Measurements from ENCODE around the gene PLEKHO2. TPM values are rescaled to one million over a fixed set of nuclear protein-coding genes. Genes with fewer than 3 reads are reported as not detected.
"Not testable (repeated sequence)": the region's sequence is repeated elsewhere in the genome, so short reads cannot be mapped to it uniquely, and the experiment has no call there.

Gene PLEKHO2
- polyA plus RNA-seq, 3 donors: 54.1 to 93.5 (median 78.0) TPM

GRCh38 chr15:64810497-64811326 is 31.0 kb upstream of the PLEKHO2 start:
- peaks cover 24% of the 10 kb centered on the region for H3K4me1 Mint-ChIP-seq
- no peaks in the 10 kb centered on the region for H3K36me3 Mint-ChIP-seq
- Histone ChIP-seq H3K4me3 (replicated peaks in 1 of 3; ENCODE audit: low read depth in 2 of 3, low read length in 3 of 3) (no peak overlapping the region), H3K4me1 (ENCODE audit: control insufficient read depth in 1 of 2, insufficient read depth in 2 of 2, low read length in 2 of 2) (peaks cover 3 to 9% of the 10 kb centered on the region in 2 donors), H3K27me3 (ENCODE audit: control insufficient read depth in 2 of 2, insufficient read depth in 2 of 2, low read length in 2 of 2) (peaks cover 0 to 4% of the 10 kb centered on the region in 2 donors), H3K4me2 (replicated peaks; ENCODE audit: extremely low read depth, low read length, poor library complexity, severe bottlenecking) (no peak overlapping the region), H3K9ac (ENCODE audit: insufficient read depth, low read length, poor library complexity, severe bottlenecking) (no peak overlapping the region), H3K79me2 (ENCODE audit: insufficient read depth, low read length) (no peaks in the 10 kb centered on the region), H3K9me3 (replicated peaks in 1 of 2; ENCODE audit: control insufficient read depth in 1 of 2, insufficient read depth in 1 of 2, low read length in 2 of 2) (no peaks in the 10 kb centered on the region), H3K27ac (ENCODE audit: low read depth in 1 of 2, low read length in 2 of 2) (no peak overlapping the region), H3K36me3 (replicated peaks in 1 of 2; ENCODE audit: control insufficient read depth in 1 of 2, insufficient read depth in 2 of 2, low read length in 2 of 2) (no peaks in the 10 kb centered on the region), H4K20me1 (ENCODE audit: insufficient read depth, low read length) (no peaks in the 10 kb centered on the region), H2AFZ (ENCODE audit: insufficient read depth, low read depth, low read length, poor library complexity, severe bottlenecking) (no peak overlapping the region)
- H3K4me3 Mint-ChIP-seq: peak overlapping the region in 1 of 2 donors; percentile 48
- intact Hi-C loops (cut with micrococcal nuclease): no loop called here
- H3K27ac Mint-ChIP-seq: peak overlapping the region in 1 of 7 donors; percentile 58
- peaks cover 0 to 21% (median 16%) of the 10 kb centered on the region in 3 donors for H3K27me3 Mint-ChIP-seq (ENCODE audit: low read depth in 3 of 3)
- TF ChIP-seq CTCF (IDR thresholded peaks at IDR 0.05): no peak
- DNase-seq: no peak
- WGBS (ENCODE audit: insufficient coverage): 92% methylated on average over 3 of the region's 6 CpGs
- H3K9me3 Mint-ChIP-seq: no peaks in the 10 kb centered on the region

GRCh38 chr15:64813075-64813474 is 28.6 kb upstream of the PLEKHO2 start:
- peaks cover 2 to 18% (median 13%) of the 10 kb centered on the region in 3 donors for H3K27me3 Mint-ChIP-seq (ENCODE audit: low read depth in 3 of 3)
- H3K27me3 ChIP-seq (ENCODE audit: control insufficient read depth in 2 of 2, insufficient read depth in 2 of 2, low read length in 2 of 2): peaks cover 0 to 4% of the 10 kb centered on the region in 2 donors
- WGBS (ENCODE audit: insufficient coverage): 29% methylated on average over 3 of the region's 6 CpGs
- H3K9ac ChIP-seq (ENCODE audit: insufficient read depth, low read length, poor library complexity, severe bottlenecking): no peak overlapping the region
- no peaks in the 10 kb centered on the region for H4K20me1 ChIP-seq (ENCODE audit: insufficient read depth, low read length)
- H3K36me3 Mint-ChIP-seq: peaks cover 4 to 11% of the 10 kb centered on the region in 2 donors
- peaks cover 8 to 12% of the 10 kb centered on the region in 2 donors for H3K36me3 ChIP-seq (replicated peaks in 1 of 2; ENCODE audit: control insufficient read depth in 1 of 2, insufficient read depth in 2 of 2, low read length in 2 of 2)
- peaks cover 24% of the 10 kb centered on the region for H3K4me1 Mint-ChIP-seq
- H3K79me2 ChIP-seq (ENCODE audit: insufficient read depth, low read length): no peaks in the 10 kb centered on the region
- no peak overlapping the region for H3K4me3 ChIP-seq (replicated peaks in 1 of 3; ENCODE audit: low read depth in 2 of 3, low read length in 3 of 3)
- H3K27ac Mint-ChIP-seq: peak overlapping the region in 4 of 7 donors; percentile 37 to 85 (median 58)
- no peaks in the 10 kb centered on the region for H3K9me3 ChIP-seq (replicated peaks in 1 of 2; ENCODE audit: control insufficient read depth in 1 of 2, insufficient read depth in 1 of 2, low read length in 2 of 2)
- H3K4me2 ChIP-seq (replicated peaks; ENCODE audit: extremely low read depth, low read length, poor library complexity, severe bottlenecking): no peak overlapping the region
- H3K9me3 Mint-ChIP-seq: no peaks in the 10 kb centered on the region
- H3K27ac ChIP-seq (ENCODE audit: low read depth in 1 of 2, low read length in 2 of 2): no peak overlapping the region
- intact Hi-C loops (cut with micrococcal nuclease): no loop called here
- H2AFZ ChIP-seq (ENCODE audit: insufficient read depth, low read depth, low read length, poor library complexity, severe bottlenecking): no peak overlapping the region
- no peak overlapping the region for H3K4me3 Mint-ChIP-seq
- peak in 1 of 3 donors; percentile 11 for DNase-seq
- H3K4me1 ChIP-seq (ENCODE audit: control insufficient read depth in 1 of 2, insufficient read depth in 2 of 2, low read length in 2 of 2): peaks cover 3 to 9% of the 10 kb centered on the region in 2 donors
- TF ChIP-seq CTCF (IDR thresholded peaks at IDR 0.05): no peak

GRCh38 chr15:64814283-64814682 is 27.4 kb upstream of the PLEKHO2 start:
- peak overlapping the region in 4 of 7 donors; percentile 0 to 81 (median 52) for H3K27ac Mint-ChIP-seq
- DNase-seq; H3K27ac ChIP-seq (ENCODE audit: low read depth in 1 of 2, low read length in 2 of 2); H3K79me2 ChIP-seq (ENCODE audit: insufficient read depth, low read length); H3K9ac ChIP-seq (ENCODE audit: insufficient read depth, low read length, poor library complexity, severe bottlenecking); H3K4me2 ChIP-seq (replicated peaks; ENCODE audit: extremely low read depth, low read length, poor library complexity, severe bottlenecking); H3K4me3 Mint-ChIP-seq; H4K20me1 ChIP-seq (ENCODE audit: insufficient read depth, low read length); H3K4me3 ChIP-seq (replicated peaks in 1 of 3; ENCODE audit: low read depth in 2 of 3, low read length in 3 of 3); H3K4me1 ChIP-seq (ENCODE audit: control insufficient read depth in 1 of 2, insufficient read depth in 2 of 2, low read length in 2 of 2); H3K9me3 ChIP-seq (replicated peaks in 1 of 2; ENCODE audit: control insufficient read depth in 1 of 2, insufficient read depth in 1 of 2, low read length in 2 of 2); H2AFZ ChIP-seq (ENCODE audit: insufficient read depth, low read depth, low read length, poor library complexity, severe bottlenecking); H3K9me3 Mint-ChIP-seq; H3K27me3 ChIP-seq (ENCODE audit: control insufficient read depth in 2 of 2, insufficient read depth in 2 of 2, low read length in 2 of 2); intact Hi-C loops (cut with micrococcal nuclease): not testable (repeated sequence)
- peaks cover 7 to 20% of the 10 kb centered on the region in 2 donors for H3K36me3 Mint-ChIP-seq
- 96% methylated on average over 3 of the region's 8 CpGs for WGBS (ENCODE audit: insufficient coverage)
- H3K27me3 Mint-ChIP-seq (ENCODE audit: low read depth in 3 of 3): peaks cover 2 to 11% (median 5%) of the 10 kb centered on the region in 3 donors
- H3K36me3 ChIP-seq (replicated peaks in 1 of 2; ENCODE audit: control insufficient read depth in 1 of 2, insufficient read depth in 2 of 2, low read length in 2 of 2): peaks cover 17 to 22% of the 10 kb centered on the region in 2 donors
- peaks cover 24% of the 10 kb centered on the region for H3K4me1 Mint-ChIP-seq

Measured in CD14-positive monocyte (primary cell).